ACC112 (cell line): ENCODE measurements around the gene POLR1A.

Source experiments
- H2AFZ ChIP-seq: fragments of 200-600 bp; sonication (generic); one replicate; pipeline ENCODE4 v1.6.0; 2017; ENCODE audit warnings: antibody characterized with exemption, low read length; ENCODE audit not compliant: unreplicated experiment
- H3K27ac ChIP-seq: fragments of 200-600 bp; sonication (generic); 2 replicates; pipeline ENCODE4 v1.5.1; 2014; ENCODE audit warnings: low read depth, mild to moderate bottlenecking, antibody characterized with exemption, low read length, moderate library complexity
- H3K27me3 ChIP-seq: fragments of 200-600 bp; sonication (generic); 2 replicates; pipeline ENCODE4 v1.6.1; 2014; ENCODE audit warnings: mild to moderate bottlenecking, antibody characterized with exemption, low read length, moderate library complexity, mixed read lengths; ENCODE audit not compliant: insufficient read depth
- H3K36me3 ChIP-seq: fragments of 200-600 bp; sonication (generic); 2 replicates; pipeline ENCODE4 v1.6.1; 2016; ENCODE audit warnings: mild to moderate bottlenecking, antibody characterized with exemption, low read length, moderate library complexity, mixed read lengths; ENCODE audit not compliant: insufficient read depth
- H3K4me1 ChIP-seq: fragments of 200-600 bp; sonication (generic); one replicate; pipeline ENCODE4 v1.6.1; 2016; ENCODE audit warnings: low read length, mixed read lengths; ENCODE audit not compliant: insufficient read depth, unreplicated experiment, control insufficient read depth
- H3K4me3 ChIP-seq: fragments of 200-600 bp; sonication (generic); 2 replicates; pipeline ENCODE4 v1.5.1; 2014; ENCODE audit warnings: mild to moderate bottlenecking, low read depth, low read length
- H3K79me2 ChIP-seq: fragments of 200-600 bp; sonication (generic); one replicate; pipeline ENCODE4 v1.6.0; 2016; ENCODE audit warnings: low read length; ENCODE audit not compliant: control insufficient read depth, unreplicated experiment, insufficient read depth

POLR1A gene

DNA sequence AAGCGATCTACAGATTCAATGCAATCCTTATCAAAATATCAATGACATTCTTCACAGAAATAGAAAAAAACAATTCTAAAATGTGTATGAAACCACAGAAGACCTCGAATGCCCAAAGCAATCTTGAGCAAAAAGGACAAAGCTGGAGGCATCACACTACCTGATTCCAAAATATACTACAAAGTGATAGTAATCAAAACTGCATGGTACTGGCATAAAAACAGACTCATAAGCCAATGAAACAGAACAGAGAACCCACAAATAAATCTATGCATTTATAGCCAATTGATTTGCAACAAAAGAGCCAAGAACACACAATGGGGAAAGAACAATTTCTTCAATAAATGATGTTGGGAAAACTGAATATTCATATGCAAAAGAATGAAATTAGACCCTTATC lies 99.2 kb downstream of the POLR1A start:
- no peaks in the 10 kb centered on the region for H3K4me1 ChIP-seq
- H3K4me3 ChIP-seq: no peak overlapping the region
- no peak overlapping the region for H3K27ac ChIP-seq
- H3K79me2 ChIP-seq: no peaks in the 10 kb centered on the region
- no peaks in the 10 kb centered on the region for H3K36me3 ChIP-seq
- no peaks in the 10 kb centered on the region for H3K27me3 ChIP-seq
- H2AFZ ChIP-seq: no peak overlapping the region

DNA sequence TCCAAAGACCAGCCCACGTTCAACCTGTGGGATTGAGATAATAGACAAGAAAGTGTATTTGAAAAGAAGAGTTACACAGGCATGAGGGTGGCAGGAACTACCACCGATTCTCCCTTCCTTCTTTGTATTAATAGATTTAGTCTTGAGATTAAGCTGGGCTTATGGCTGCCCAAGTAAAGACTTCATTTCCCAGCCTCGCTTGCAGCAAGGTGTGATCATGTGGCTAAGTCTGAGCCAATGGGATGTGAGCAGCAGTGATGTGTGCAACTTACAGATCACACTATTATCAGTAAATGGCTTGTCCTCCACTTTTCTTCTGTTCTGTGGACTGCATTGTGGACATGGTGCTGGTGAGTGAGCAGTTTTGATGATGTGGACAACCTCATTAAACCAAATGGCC lies 101.7 kb downstream of the POLR1A start:
- H3K27me3 ChIP-seq: no peaks in the 10 kb centered on the region
- no peak overlapping the region for H2AFZ ChIP-seq
- H3K79me2 ChIP-seq: no peaks in the 10 kb centered on the region
- H3K27ac ChIP-seq: no peak overlapping the region
- H3K4me3 ChIP-seq: no peak overlapping the region
- peaks cover 14% of the 10 kb centered on the region for H3K4me1 ChIP-seq
- H3K36me3 ChIP-seq: no peaks in the 10 kb centered on the region

DNA sequence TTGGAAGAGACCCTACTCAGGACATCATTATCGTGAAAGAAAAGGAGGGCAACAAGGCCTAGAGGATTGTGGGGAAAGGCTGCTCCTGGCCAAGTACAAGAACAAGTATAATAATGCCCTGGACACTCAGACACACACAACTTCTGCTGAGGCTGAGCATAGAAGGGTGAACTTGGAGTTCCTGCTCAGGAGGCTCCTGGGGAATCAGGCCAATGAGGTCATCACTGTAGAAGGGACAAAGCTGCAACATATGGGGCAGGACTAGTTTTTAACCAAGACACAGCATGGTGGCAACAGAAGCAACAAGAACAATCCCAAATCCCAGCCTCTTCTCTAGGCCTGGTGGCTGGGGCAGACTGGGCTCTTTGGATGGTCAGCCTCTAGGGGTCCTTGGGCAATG lies 102.6 kb downstream of the POLR1A start:
- Histone ChIP-seq H3K27ac (no peak overlapping the region), H3K36me3 (no peaks in the 10 kb centered on the region), H3K4me3 (no peak overlapping the region), H2AFZ (no peak overlapping the region), H3K27me3 (no peaks in the 10 kb centered on the region), H3K4me1 (peaks cover 23% of the 10 kb centered on the region), H3K79me2 (no peaks in the 10 kb centered on the region)

DNA sequence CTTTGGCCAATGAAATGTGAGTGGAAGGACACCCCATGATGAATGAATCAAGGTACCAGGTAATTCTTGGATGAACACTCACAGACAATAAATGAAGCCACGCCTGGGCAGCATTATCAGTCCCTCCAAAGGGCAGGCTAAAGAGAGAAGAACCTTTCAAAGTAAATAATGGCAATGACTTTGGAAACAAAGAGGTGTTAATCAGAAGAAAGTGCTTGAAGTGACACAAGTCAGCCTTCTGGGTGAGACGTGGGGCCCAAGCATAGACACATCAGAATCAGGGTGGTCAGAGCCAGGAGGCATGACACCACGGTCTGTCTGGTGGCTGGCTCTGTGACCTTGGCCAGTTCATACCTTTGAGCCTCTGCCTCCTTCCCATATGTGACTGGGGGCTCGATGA lies 103.3 kb downstream of the POLR1A start:
- Histone ChIP-seq H3K4me1 (peaks cover 30% of the 10 kb centered on the region), H3K36me3 (no peaks in the 10 kb centered on the region), H3K27ac (no peak overlapping the region), H3K79me2 (no peaks in the 10 kb centered on the region), H3K4me3 (no peak overlapping the region), H2AFZ (no peak overlapping the region), H3K27me3 (no peaks in the 10 kb centered on the region)

DNA sequence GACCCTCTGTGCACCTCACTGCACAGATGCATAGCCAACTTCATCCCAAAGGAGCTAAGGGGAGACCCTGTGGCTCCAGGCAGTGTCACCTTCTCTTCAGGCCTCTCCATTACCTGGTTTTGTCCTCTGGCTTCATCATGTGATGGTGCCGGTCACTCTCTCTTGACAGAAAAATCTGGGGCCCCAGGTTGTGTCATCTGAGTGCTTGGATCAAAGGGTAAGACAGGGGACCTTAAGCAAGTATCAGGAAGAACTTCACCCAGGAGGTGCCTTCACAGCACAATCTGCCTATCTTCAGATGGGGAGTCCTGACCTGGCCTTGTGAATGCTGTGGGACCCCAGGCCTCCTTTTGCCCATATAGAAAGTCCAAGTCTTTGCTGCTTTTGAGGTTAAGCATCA lies 104.4 kb downstream of the POLR1A start:
- Histone ChIP-seq H3K27ac (no peak overlapping the region), H3K27me3 (no peaks in the 10 kb centered on the region), H2AFZ (no peak overlapping the region), H3K4me1 (peaks cover 39% of the 10 kb centered on the region), H3K79me2 (no peaks in the 10 kb centered on the region), H3K36me3 (no peaks in the 10 kb centered on the region), H3K4me3 (no peak overlapping the region)

DNA sequence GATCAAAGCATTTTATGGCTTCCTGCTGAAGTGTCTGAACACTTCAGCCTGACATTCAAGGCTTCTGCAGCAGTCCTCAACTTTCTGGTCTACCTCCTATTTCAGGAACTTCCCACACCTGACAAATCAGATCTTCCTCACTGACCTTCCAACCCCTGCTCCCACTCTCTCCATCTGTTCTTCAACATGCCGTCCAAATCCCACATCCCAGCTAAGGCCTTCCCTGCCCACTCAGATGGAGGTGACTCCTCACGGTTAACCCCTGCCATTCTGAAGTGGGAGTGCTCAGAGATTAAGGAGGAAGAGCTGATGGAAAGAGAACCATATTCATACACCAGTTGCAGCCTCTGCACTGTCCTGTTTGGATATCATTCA lies 104.8 kb downstream of the POLR1A start:
- Histone ChIP-seq H3K4me3 (no peak overlapping the region), H3K79me2 (no peaks in the 10 kb centered on the region), H3K27me3 (no peaks in the 10 kb centered on the region), H2AFZ (no peak overlapping the region), H3K27ac (no peak overlapping the region), H3K36me3 (no peaks in the 10 kb centered on the region), H3K4me1 (peaks cover 39% of the 10 kb centered on the region)

DNA sequence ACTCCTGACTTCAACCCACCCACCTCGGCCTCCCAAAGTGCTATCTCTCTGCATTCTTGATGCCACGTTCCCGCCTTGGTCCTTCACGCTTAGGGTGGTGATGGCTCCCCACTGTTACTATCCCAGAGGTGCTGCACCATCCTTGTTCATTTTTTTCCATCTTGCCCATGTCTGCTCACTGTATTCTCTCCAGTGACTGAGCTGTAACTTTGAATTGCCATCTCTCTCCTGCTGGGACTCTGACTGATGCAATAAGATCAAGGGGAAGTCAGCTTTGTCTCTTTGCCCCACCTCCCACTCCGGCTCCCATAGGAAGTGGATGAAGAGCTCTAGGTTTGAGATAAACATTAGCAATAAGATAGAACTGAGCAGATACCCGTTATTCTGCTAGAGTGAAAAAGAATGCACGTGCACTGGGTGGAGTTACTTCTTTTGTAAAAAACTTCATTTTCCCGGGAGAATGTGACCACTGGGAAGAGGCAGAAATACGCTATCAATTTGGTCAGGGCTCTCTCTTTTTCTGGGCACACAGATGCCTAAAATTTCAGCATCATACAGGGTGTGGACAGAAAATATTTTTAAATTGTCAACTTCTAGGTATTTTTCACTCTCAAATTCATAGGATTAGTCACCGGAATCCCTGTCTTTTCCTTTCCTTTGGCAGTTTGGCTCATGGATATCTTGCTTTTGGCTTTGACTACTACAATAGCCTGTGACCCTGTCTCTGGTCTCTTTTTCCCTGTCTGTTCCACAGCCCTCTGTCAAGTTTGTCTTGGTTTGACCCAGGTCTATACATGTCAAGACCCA lies 105.4 kb downstream of the POLR1A start:
- H3K27me3 ChIP-seq: no peaks in the 10 kb centered on the region
- H2AFZ ChIP-seq: no peak overlapping the region
- H3K79me2 ChIP-seq: no peaks in the 10 kb centered on the region
- H3K36me3 ChIP-seq: no peaks in the 10 kb centered on the region
- H3K4me3 ChIP-seq: no peak overlapping the region
- H3K27ac ChIP-seq: no peak overlapping the region
- peaks cover 39% of the 10 kb centered on the region for H3K4me1 ChIP-seq

DNA sequence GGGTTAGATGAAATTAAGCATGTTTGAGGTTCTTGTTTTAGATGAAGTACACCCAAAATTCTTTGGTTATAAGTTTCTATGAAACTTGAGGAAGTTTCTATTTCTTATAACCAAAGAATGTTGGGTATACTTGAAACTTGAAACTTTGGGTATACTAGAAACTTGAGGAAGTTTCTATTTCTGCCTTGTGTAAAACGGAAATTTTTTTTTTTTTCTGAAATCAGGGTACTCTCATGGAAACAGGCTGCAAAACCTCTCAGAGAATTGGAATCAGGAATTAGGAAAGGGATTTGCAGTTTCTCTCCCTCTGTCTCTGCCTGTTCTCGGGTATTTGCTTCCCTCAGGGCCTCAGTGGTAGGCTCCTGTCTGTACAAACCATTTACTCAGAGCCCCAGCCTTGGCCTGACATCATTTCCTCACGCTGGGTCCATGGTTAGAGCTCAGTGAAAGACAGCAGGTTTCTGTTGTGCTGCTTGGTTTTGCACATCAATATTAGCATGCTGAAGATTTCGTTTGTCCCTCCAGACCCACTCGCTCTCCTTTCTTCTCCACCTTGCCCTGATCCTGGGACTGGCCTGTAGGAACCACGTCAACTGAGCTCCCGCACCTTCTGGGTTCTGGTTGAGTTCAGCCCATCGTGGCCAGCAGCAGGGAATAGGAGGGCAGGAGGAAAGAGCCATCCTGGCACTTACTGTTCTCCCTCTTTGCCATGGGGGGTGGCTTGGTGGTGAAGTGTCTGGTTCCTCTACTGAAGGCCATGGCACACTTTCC lies 106.4 kb downstream of the POLR1A start:
- Histone ChIP-seq H2AFZ (peak overlapping the region; percentile 86), H3K27ac (peak overlapping the region; percentile 77), H3K36me3 (no peaks in the 10 kb centered on the region), H3K79me2 (no peaks in the 10 kb centered on the region), H3K27me3 (no peaks in the 10 kb centered on the region), H3K4me1 (peaks cover 43% of the 10 kb centered on the region), H3K4me3 (peak overlapping the region; percentile 55; the same call in 1 of the 2 replicates)

DNA sequence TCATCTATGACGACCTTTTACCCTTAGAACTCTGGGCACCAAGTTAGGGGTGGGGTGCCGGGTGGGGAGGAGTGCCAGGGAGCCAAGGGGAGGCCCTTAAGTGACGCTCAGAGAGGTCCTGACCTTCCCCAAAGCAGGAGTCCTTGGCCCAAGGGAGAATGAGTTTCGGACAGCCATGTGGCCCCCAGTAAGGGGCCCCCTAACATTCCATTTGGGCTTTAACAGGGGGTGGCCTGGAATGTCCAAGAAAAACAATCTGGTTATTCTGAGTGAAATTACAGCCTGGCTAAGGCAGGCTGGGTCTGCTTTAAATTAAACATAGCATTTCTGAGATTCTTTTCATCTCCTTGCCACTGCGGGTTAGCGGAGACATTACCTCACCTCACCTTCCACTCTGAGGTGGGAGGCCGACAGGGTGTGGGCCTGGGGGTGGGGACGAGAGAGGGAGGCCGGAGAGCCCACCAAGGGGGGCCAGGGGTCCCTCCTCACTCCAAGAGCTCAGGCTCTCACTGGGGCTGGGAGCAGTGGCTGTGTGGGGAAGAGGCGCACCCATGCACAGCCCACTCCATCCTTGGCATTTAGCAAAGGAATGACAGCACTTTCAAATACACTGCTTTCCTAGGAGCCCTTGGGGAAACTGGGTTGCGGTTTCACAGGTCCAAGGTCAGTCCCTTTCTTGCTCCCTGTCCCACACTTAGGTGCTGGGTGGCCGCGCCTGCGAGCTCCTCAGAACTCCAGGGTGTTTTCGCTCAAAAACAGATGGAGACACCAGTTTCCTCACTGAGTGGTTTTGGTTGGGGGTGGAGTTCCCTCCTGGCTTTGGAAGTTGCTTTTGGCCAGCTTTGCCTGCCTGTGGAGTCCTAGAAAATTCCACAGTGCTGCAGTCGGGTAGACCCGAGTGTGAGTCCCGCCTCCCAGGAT lies 107.4 kb downstream of the POLR1A start:
- no peaks in the 10 kb centered on the region for H3K36me3 ChIP-seq
- no peaks in the 10 kb centered on the region for H3K27me3 ChIP-seq
- peak overlapping the region; percentile 86 for H2AFZ ChIP-seq
- H3K27ac ChIP-seq: peak overlapping the region; percentile 77
- H3K79me2 ChIP-seq: no peaks in the 10 kb centered on the region
- H3K4me1 ChIP-seq: peaks cover 51% of the 10 kb centered on the region
- peak overlapping the region; percentile 55 for H3K4me3 ChIP-seq
